ENCODE results near the gene FGF14. TPM values are rescaled to one million over a fixed set of nuclear protein-coding genes. Genes with fewer than 3 reads are reported as not detected.

Gene FGF14
- total and polyA plus RNA-seq, 2 of the 4 experiments (the other 2 are of a cell fraction): under 0.01 TPM; not detected in 1

DNA sequence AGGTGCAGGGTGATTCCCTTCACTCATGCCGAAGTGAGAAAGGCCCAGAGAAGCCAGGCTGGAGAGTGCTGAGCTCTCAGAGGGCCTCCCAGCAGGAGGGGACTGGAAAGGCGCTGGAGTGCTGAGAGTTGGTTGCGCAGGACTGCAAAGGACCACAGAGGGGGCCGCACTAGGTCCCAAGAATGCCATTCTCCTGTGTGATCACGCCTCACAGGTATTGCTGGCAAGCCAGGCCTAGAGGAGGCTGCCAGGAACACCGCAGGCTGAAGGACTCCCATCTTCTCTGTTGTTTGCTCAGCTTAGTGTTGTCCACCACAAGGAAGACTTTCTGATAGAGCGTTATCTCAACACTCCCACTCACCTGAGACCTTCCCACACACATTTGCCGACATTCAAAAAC is 165.0 kb downstream of the FGF14 start:
- no peaks in the 10 kb centered on the region for H3K9me1 ChIP-seq (ENCODE audit: insufficient read depth, low read length)
- no peak overlapping the region for H3K4me3 ChIP-seq (ENCODE audit: insufficient read depth, low read depth, low read length)
- no peaks in the 10 kb centered on the region for H3K79me1 ChIP-seq (ENCODE audit: low read depth in 1 of 2, low read length in 2 of 2)
- H3K9me3 ChIP-seq (ENCODE audit: control insufficient read depth, insufficient read depth, low read length): no peaks in the 10 kb centered on the region
- ChIA-PET POLR2A (ENCODE audit: unreplicated experiment) (no interaction called here), CTCF (no interaction called here)
- intact Hi-C loops (cut with micrococcal nuclease): no loop called here
- H3K36me3 ChIP-seq (ENCODE audit: control insufficient read depth, insufficient read depth, low read length): no peaks in the 10 kb centered on the region
- H3K9ac ChIP-seq (ENCODE audit: low read depth, low read length): no peak overlapping the region
- no peak for TF ChIP-seq CHD1 (IDR thresholded peaks at IDR 0.05; ENCODE audit: low read depth, low read length)
- no peak for TF ChIP-seq MXI1 (IDR thresholded peaks at IDR 0.05; ENCODE audit: borderline replicate concordance, low read depth, low read length)
- TF ChIP-seq, protein P1, sequence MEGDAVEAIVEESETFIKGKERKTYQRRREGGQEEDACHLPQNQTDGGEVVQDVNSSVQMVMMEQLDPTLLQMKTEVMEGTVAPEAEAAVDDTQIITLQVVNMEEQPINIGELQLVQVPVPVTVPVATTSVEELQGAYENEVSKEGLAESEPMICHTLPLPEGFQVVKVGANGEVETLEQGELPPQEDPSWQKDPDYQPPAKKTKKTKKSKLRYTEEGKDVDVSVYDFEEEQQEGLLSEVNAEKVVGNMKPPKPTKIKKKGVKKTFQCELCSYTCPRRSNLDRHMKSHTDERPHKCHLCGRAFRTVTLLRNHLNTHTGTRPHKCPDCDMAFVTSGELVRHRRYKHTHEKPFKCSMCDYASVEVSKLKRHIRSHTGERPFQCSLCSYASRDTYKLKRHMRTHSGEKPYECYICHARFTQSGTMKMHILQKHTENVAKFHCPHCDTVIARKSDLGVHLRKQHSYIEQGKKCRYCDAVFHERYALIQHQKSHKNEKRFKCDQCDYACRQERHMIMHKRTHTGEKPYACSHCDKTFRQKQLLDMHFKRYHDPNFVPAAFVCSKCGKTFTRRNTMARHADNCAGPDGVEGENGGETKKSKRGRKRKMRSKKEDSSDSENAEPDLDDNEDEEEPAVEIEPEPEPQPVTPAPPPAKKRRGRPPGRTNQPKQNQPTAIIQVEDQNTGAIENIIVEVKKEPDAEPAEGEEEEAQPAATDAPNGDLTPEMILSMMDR (conservative IDR thresholded peaks at IDR 0.05; ENCODE audit: low read depth, low read length): no peak
- no peak for TF ChIP-seq RFX5 (IDR thresholded peaks at IDR 0.05; ENCODE audit: low read depth, low read length)
- no peak for TF ChIP-seq NFE2L2 (IDR thresholded peaks at IDR 0.05; ENCODE audit: low read depth, low read length)
- no peak for TF ChIP-seq SMC3 (IDR thresholded peaks at IDR 0.05; ENCODE audit: low read depth, low read length)
- TF ChIP-seq CEBPB (IDR thresholded peaks at IDR 0.05; ENCODE audit: low read depth, low read length): no peak
- H4K8ac ChIP-seq (ENCODE audit: low read depth in 2 of 2, low read length in 2 of 2): no peak overlapping the region
- no peak overlapping the region for H4K5ac ChIP-seq (ENCODE audit: low read depth, low read length)
- no peak overlapping the region for H2AFZ ChIP-seq (replicated peaks; ENCODE audit: low read length, poor library complexity)
- WGBS, 2 experiments (ENCODE audit: extremely low coverage in 2 of 2, insufficient read length in 1 of 2): 88% methylated on average over 4 of the region's 8 CpGs; no CpG with 5 or more reads in 1 of the 2 experiments
- no peak overlapping the region for H2BK20ac ChIP-seq (ENCODE audit: low read depth, low read length)
- dilution Hi-C loops (cut with HindIII; ENCODE audit: low sequenced_read_pairs, unreplicated experiment): no loop called here
- no peak overlapping the region for H3K27ac ChIP-seq (ENCODE audit: insufficient read depth, low read length)
- H3K18ac ChIP-seq (ENCODE audit: low read depth, low read length): no peak overlapping the region
- BruUV-seq (replicated peaks): no TSS peak
- H3K4ac ChIP-seq (ENCODE audit: low read depth, low read length): no peak overlapping the region
- DNase-seq (no peak), ATAC-seq (ENCODE audit: low read depth) (no peak)
- no peak overlapping the region for H2BK15ac ChIP-seq (ENCODE audit: low read depth, low read length)
- no peak overlapping the region for H2AK5ac ChIP-seq (ENCODE audit: low read depth, low read length)
- H3K23ac ChIP-seq (ENCODE audit: low read depth, low read length): no peak overlapping the region
- H4K91ac ChIP-seq (ENCODE audit: insufficient read depth, low read depth, low read length): no peak overlapping the region
- no peak overlapping the region for H3K4me2 ChIP-seq (ENCODE audit: low read depth, low read length)
- H3K56ac ChIP-seq (ENCODE audit: extremely low read depth, insufficient read depth, low read length): no peak overlapping the region
- no peak overlapping the region for H3K14ac ChIP-seq (replicated peaks; ENCODE audit: low read depth, low read length)
- H3K27me3 ChIP-seq (ENCODE audit: control insufficient read depth, insufficient read depth, low read length): no peaks in the 10 kb centered on the region
- no peak overlapping the region for H2BK120ac ChIP-seq (ENCODE audit: low read depth, low read length)
- no peaks in the 10 kb centered on the region for H3K4me1 ChIP-seq (ENCODE audit: control insufficient read depth, insufficient read depth, low read length)
- H2AK9ac ChIP-seq (replicated peaks; ENCODE audit: low read depth, low read length, poor library complexity): no peak overlapping the region
- no peaks in the 10 kb centered on the region for H4K20me1 ChIP-seq (ENCODE audit: insufficient read depth, low read length)
- H2BK5ac ChIP-seq (ENCODE audit: low read depth, low read length, poor library complexity, severe bottlenecking): no peak overlapping the region
- in situ Hi-C loops (cut with MboI; ENCODE audit: low sequenced_read_pairs): no loop called here

Data from IMR-90 (cell line).